GM19468 (cell line): ENCODE data around the gene METRNL.
"Not testable (repeated sequence)": the region's sequence is repeated elsewhere in the genome, so short reads cannot be mapped to it uniquely, and the experiment has no call there.

ENCODE experiments used
- ATAC-seq: cut with Tn5 transposase; IDR thresholded peaks from one replicate; pipeline ENCODE4 v1.9.1; 2021; ENCODE audit warnings: mild to moderate bottlenecking, moderate library complexity, moderate number of reproducible peaks; ENCODE audit not compliant: unreplicated experiment; ENCODE audit errors: extremely low read depth

METRNL gene

DNA sequence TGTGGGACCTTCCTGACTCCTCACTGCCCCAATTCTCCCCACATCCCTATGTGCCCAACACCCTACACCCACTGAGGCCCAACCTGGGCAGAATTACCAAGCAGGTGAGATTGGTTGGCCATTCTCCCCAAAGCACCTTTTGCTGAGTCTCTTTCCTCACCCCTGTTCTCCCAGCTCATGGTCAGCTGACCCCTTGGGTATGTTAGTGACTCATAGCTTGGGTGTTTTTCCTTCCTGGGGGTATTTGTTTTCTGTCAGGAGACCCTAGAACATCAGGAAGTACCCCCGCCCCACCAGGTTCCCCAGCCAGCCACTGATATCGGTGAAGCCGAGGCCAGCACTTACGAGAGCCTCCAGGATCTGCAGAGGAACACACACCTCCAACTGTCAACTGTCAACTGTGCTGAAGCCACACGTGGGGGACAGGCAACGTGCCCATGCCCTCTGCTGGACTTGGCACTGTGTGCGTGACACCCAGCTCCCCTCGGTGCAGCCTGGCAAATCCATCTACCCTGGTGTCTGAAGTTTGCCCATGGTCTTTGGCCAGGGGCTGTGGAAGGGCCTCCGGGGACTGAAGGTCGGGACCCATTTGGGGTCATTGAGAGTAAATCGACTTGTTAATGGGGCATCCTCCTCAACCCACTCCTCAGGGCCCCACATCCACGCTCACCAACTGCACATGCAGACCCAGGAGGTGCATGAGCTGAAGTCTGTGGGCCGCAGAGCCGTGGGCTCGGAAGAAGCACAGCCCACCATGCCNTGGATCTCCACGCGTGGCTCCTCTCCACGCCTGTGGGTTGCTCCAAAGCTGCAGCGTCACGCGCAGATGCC is 53.1 kb downstream of the METRNL start:
- no peak for ATAC-seq

DNA sequence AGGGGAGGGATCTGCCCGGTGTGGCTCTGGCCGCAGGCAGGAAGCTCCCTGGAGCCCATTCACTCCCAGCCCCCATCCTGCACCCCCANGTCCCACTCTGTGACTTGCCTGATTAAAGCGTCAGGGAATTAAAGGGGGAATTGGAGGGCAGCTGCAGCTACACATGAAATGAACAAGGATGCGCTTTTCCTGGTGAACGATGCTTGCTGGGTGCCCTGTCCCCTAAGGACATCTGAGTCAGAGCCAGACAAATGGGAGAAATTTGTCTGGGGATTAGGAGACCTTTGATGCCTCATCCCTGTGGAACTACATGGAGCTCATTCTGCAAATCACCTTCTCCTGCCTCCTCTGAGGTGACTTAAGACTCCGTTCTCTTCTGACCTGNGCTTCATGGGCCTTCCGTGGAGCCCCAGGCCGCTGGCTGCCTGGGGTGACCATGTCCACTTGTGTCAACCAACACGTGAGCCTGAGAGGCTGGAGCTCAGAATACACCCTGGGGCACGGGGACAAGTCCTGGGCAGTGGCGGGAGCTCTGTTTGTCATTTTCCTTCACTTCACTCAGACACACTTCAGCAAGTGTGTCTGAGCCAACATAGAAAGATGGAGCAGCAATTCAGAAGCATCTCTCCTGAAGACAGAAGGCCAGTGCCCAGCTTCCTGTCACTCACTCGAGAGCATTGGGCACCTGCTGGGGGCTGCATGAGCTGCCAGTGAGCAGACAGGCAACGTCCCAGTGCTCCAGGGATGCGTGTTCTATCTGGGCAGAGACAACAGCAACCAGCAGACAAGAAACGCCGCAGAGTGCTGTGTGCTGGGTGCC is 54.1 kb downstream of the METRNL start:
- ATAC-seq = no peak

DNA sequence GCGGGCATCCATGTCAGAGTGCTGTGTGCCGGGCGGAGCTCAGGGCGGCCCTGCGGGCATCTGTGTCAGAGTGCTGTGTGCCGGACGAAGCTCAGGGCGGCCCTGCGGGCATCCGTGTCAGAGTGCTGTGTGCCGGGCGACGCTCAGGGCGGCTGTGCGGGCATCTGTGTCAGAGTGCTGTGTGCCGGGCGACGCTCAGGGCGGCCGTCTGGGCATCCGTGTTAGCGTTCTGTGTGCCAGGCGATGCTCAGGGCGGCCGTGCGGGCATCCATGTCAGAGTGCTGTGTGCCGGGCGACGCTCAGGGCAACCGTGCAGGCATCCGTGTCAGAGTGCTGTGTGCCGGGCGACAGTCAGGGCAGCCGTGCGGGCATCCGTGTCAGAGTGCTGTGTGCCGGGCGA is 55.0 kb downstream of the METRNL start:
- ATAC-seq = not testable (repeated sequence)

DNA sequence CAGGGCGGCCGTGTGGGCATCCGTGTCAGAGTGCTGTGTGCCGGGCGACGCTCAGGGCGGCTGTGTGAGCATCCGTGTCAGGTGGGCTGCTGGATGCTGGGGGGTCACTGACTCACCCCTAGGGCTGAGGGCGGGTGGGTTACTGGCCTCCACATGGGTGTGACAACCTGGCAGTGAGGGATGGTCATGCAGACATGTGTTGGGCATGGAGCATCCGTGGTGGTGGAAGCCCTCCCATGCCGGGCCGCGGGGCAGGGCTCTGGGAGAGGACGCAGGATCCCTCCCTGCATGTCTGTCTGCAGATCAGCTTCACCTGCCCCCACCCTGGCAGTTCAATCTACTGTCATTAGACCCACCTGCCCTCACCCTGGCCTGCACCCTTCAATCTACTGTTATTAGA is 56.3 kb downstream of the METRNL start:
- ATAC-seq = no peak

DNA sequence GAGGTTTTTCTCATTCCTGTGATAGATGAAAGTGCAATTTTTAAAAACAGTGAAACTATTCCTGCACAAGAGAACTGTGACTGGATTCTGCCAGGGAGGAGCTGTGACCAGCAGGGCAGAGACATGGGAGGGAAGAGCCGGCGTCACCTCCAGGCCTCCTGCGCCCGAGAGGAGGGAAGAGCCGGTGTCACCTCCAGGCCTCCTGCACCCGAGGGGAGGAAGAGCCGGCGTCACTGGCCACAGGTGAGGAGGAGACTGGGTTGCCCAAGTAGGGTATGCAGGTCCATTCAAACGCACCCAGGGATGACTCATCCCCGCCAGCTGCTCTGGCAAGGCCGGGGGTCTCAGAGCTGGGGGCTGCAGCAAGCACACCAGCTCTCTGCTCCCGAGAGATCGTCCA is 56.7 kb downstream of the METRNL start:
- ATAC-seq = no peak

DNA sequence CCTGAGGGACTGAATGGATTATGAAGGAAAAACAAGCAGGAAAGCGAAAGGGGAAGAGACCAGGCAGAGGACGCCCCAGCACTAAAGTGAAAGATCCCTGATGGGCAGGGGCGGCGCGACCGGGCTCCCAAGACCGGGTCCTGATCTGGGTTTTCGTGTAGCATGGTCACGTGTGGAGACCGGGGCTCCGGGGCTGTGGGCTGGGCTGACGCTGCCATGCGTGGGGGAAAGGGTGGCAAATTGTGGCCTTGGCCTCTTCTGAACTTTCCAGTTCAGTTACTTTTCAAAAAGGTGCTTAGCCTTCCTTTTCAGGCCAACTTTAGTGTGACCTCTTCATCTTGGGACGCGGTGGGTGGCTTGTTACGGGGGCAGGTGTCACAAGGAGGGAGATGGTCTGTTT is 57.5 kb downstream of the METRNL start:
- no peak for ATAC-seq

DNA sequence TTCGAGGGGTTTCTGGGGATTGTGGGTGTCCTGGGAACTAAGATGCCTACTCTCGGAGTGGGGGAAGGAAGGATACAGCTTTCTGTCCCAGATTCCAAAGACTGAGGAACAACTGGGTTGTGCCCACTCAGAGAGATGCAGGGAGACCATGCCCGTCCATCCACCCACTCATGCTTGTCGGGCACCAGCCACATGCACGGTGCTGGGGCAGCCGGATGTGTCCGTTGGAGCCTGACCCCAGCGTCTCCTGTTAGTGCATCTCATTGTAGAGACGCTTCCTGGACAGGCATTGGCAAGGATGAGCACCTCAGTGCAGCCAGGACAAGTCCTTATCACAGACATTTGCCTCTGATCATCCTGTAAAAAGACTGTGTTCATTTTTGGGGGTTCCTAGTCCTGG is 58.1 kb downstream of the METRNL start:
- ATAC-seq = no peak

DNA sequence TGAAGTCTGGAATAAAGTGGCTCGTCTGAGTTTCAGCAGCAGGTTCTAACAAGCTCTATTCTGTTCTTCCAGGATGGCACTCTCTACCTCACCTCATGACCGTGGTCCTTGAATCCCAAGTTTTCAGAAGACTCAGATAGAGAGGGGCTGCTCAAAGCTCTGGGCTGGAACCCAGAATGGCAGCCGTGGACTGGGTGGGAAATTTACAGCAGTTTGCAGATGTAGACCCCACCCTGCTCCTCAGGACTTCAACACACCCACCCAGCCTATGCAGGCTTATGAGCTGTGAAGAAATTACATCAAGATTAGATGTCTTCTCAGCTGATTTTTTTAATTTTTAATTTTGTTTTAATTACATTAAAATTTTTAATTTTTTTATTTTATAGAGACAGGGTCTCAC is 59.4 kb downstream of the METRNL start:
- ATAC-seq = no peak

DNA sequence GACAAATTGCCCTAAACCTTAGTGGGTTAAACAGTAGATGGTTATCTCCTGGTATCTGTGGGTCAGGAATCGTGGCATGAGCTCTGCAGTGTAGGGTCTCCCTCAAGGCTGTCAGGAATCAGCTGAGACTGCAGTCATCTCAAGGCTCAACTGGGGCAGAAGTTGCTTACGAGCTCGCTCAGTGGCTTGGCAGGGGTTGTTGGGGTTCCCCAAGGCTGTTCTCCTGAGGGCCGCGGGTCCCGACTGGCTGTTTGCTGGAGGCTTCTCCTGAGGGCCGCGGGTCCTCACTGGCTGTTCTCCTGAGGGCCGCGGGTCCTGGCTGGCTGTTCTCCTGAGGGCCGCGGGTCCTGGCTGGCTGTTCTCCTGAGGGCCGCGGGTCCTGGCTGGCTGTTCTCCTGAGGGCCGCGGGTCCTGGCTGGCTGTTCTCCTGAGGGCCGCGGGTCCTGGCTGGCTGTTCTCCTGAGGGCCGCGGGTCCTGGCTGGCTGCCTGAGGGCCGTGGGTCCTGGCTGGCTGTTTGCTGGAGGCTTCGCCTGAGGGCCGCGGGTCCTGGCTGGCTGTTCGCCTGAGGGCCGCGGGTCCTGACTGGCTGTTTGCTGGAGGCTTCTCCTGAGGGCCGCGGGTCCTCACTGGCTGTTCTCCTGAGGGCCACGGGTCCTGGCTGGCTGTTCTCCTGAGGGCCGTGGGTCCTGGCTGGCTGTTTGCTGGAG is 60.3 kb downstream of the METRNL start:
- ATAC-seq = not testable (repeated sequence)

DNA sequence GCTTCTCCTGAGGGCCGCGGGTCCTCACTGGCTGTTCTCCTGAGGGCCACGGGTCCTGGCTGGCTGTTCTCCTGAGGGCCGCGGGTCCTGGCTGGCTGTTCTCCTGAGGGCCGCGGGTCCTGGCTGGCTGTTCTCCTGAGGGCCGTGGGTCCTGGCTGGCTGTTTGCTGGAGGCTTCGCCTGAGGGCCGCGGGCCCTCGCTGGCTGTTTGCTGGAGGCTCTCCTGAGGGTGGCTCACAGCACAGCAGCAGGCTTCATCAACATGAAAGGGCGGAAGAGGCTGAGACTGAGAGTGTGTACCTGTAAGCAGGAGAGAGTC is 60.8 kb downstream of the METRNL start:
- ATAC-seq = not testable (repeated sequence)

DNA sequence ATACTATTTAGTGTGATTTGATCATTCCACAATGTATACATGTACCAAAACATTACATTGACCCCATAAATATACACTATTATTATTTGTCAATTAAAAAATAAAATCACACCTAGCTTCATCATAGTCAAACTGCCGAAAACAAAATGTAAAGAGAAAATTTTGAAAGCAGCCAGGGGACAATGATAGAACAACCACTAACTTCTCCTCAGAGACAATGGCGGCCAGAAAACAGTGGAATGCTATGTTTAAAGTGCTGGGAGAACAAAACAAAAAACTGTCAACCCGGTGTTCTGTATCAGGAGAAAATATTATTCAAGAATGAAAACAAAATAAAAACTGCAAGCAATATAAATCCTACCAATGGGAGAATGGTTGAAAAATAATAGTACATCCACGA is 63.2 kb downstream of the METRNL start:
- ATAC-seq = no peak

DNA sequence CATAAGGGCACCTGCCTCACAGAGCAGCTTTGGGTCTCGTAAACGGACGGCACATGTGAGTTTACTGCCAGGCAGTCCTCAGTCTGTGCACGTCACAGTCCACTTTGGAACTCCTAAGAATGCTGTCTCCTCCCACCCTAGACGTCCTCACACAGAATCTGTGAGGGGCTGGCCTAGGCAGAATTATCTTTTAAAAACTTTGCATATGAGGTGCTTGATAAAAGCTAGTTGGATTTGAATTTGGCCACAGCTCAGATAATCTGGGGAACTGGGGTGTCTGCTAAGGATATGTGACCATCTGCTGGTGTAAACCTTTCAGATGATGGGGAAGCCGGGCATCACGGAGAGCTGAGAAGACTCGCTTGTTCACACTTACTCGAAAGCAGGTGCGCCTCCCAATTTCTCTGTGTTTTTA is 64.4 kb downstream of the METRNL start:
- ATAC-seq = no peak
